ENCODE measurements around the gene SCAMP1. TPM values are rescaled to one million over a fixed set of nuclear protein-coding genes. Genes with fewer than 3 reads are reported as not detected.

SCAMP1 gene
- total RNA-seq, 1 donor from 2014 or later, result 45.4 TPM

- H3K27ac Mint-ChIP-seq, result no peak overlapping the region
- peaks cover 8% of the 10 kb centered on the region for H3K4me1 Mint-ChIP-seq
- no peak for TF ChIP-seq CTCF (IDR thresholded peaks at IDR 0.05; ENCODE audit: unreplicated experiment)
- H3K36me3 Mint-ChIP-seq, result no peaks in the 10 kb centered on the region
- H3K27me3 Mint-ChIP-seq (ENCODE audit: low read depth), result no peaks in the 10 kb centered on the region
- DNase-seq (ENCODE audit: low spot score in 2 of 2, unreplicated experiment in 2 of 2), result no peak
- no peaks in the 10 kb centered on the region for H3K9me3 Mint-ChIP-seq
- no peak overlapping the region for H3K4me3 Mint-ChIP-seq
Measured at GRCh38 chr5:78473751-78474150, 113.3 kb downstream of the SCAMP1 start.

- Mint-ChIP-seq H3K27ac (no peak overlapping the region), H3K9me3 (no peaks in the 10 kb centered on the region), H3K36me3 (peaks cover 2% of the 10 kb centered on the region), H3K27me3 (ENCODE audit: low read depth) (no peaks in the 10 kb centered on the region), H3K4me1 (peaks cover 8% of the 10 kb centered on the region), H3K4me3 (no peak overlapping the region)
- no peak for DNase-seq (ENCODE audit: low spot score in 2 of 2, unreplicated experiment in 2 of 2)
- no peak for TF ChIP-seq CTCF (IDR thresholded peaks at IDR 0.05; ENCODE audit: unreplicated experiment)
Measured at GRCh38 chr5:78475370-78475769, 115.0 kb downstream of the SCAMP1 start.

GRCh38 chr5:78476795-78477194 lies 116.4 kb downstream of the SCAMP1 start:
- Mint-ChIP-seq H3K27me3 (ENCODE audit: low read depth) (no peaks in the 10 kb centered on the region), H3K9me3 (no peaks in the 10 kb centered on the region), H3K4me3 (no peak overlapping the region), H3K4me1 (peaks cover 6% of the 10 kb centered on the region), H3K36me3 (peaks cover 3% of the 10 kb centered on the region), H3K27ac (no peak overlapping the region)
- no peak for DNase-seq (ENCODE audit: low spot score in 2 of 2, unreplicated experiment in 2 of 2)
- no peak for TF ChIP-seq CTCF (IDR thresholded peaks at IDR 0.05; ENCODE audit: unreplicated experiment)

- Mint-ChIP-seq H3K27ac (no peak overlapping the region), H3K27me3 (ENCODE audit: low read depth) (no peaks in the 10 kb centered on the region), H3K36me3 (peaks cover 19% of the 10 kb centered on the region), H3K4me3 (no peak overlapping the region), H3K9me3 (no peaks in the 10 kb centered on the region), H3K4me1 (peaks cover 10% of the 10 kb centered on the region)
- no peak for TF ChIP-seq CTCF (IDR thresholded peaks at IDR 0.05; ENCODE audit: unreplicated experiment)
- no peak for DNase-seq (ENCODE audit: low spot score in 2 of 2, unreplicated experiment in 2 of 2)
Measured at GRCh38 chr5:78482948-78483347, 122.5 kb downstream of the SCAMP1 start.

- Mint-ChIP-seq H3K27ac (no peak overlapping the region), H3K4me1 (peaks cover 10% of the 10 kb centered on the region), H3K4me3 (no peak overlapping the region), H3K27me3 (ENCODE audit: low read depth) (no peaks in the 10 kb centered on the region), H3K9me3 (no peaks in the 10 kb centered on the region), H3K36me3 (peaks cover 28% of the 10 kb centered on the region)
- DNase-seq (ENCODE audit: low spot score in 2 of 2, unreplicated experiment in 2 of 2), result no peak
- TF ChIP-seq CTCF (IDR thresholded peaks at IDR 0.05; ENCODE audit: unreplicated experiment), result no peak
Measured at GRCh38 chr5:78483809-78484521, 123.5 kb downstream of the SCAMP1 start.
